HG02798 (cell line): ENCODE results near the gene TMEM54.

Source experiments
- ATAC-seq: cut with Tn5 transposase; IDR thresholded peaks from one replicate; pipeline ENCODE4 v1.9.1; 2021; ENCODE audit warnings: mild to moderate bottlenecking; ENCODE audit not compliant: unreplicated experiment, poor library complexity

The TMEM54 gene

GRCh38 chr1:32883338-32884031, 17.7 kb downstream of the TMEM54 start:
- no peak for ATAC-seq

- no peak for ATAC-seq
Measured at GRCh38 chr1:32881871-32882850, 19.0 kb downstream of the TMEM54 start.

- no peak for ATAC-seq
Measured at GRCh38 chr1:32881291-32881690, 19.9 kb downstream of the TMEM54 start.

GRCh38 chr1:32878637-32879041, 22.6 kb downstream of the TMEM54 start:
- no peak for ATAC-seq

GRCh38 chr1:32878183-32878582, 23.0 kb downstream of the TMEM54 start:
- ATAC-seq: no peak

GRCh38 chr1:32877211-32878110, 23.7 kb downstream of the TMEM54 start:
- no peak for ATAC-seq

- ATAC-seq: no peak
Measured at GRCh38 chr1:32876341-32877210, 24.6 kb downstream of the TMEM54 start.

- no peak for ATAC-seq
Measured at GRCh38 chr1:32874860-32875752, 26.1 kb downstream of the TMEM54 start.

- ATAC-seq: no peak
Measured at GRCh38 chr1:32873484-32873883, 27.7 kb downstream of the TMEM54 start.

- ATAC-seq: no peak
Measured at GRCh38 chr1:32872192-32872460, 29.1 kb downstream of the TMEM54 start.

- no peak for ATAC-seq
Measured at GRCh38 chr1:32871364-32872191, 29.6 kb downstream of the TMEM54 start.

GRCh38 chr1:32870615-32871363, 30.4 kb downstream of the TMEM54 start, which contains the start of gene FNDC5:
Gene FNDC5, minus strand, starts transcription at chr1:32870912.
- no peak for ATAC-seq

GRCh38 chr1:32869923-32870614, 31.1 kb downstream of the TMEM54 start:
- ATAC-seq: no peak

GRCh38 chr1:32868806-32869455, 32.3 kb downstream of the TMEM54 start:
- ATAC-seq: no peak

GRCh38 chr1:32868085-32868484, 33.1 kb downstream of the TMEM54 start:
- ATAC-seq: no peak

- no peak for ATAC-seq
Measured at GRCh38 chr1:32867671-32868070, 33.5 kb downstream of the TMEM54 start.
